GM19351 (cell line): ENCODE data around the gene NUAK1.

Experiments used
- ATAC-seq: cut with Tn5 transposase; IDR thresholded peaks from one replicate; pipeline ENCODE4 v1.9.1; 2021; ENCODE audit warnings: mild to moderate bottlenecking, moderate library complexity; ENCODE audit not compliant: unreplicated experiment

NUAK1 gene

GRCh38 chr12:106113042-106113441 lies 25.7 kb downstream of the NUAK1 start:
- peak; percentile 59 for ATAC-seq

- ATAC-seq = no peak
Observed at GRCh38 chr12:106112145-106112821, 26.5 kb downstream of the NUAK1 start.

- ATAC-seq = no peak
Observed at GRCh38 chr12:106110626-106111300, 28.0 kb downstream of the NUAK1 start.

GRCh38 chr12:106109168-106109910 lies 29.4 kb downstream of the NUAK1 start:
- ATAC-seq = no peak

- no peak for ATAC-seq
Observed at GRCh38 chr12:106108185-106108835, 30.4 kb downstream of the NUAK1 start.

- ATAC-seq = no peak
Observed at GRCh38 chr12:106107566-106107965, 31.2 kb downstream of the NUAK1 start.

- ATAC-seq = no peak
Observed at GRCh38 chr12:106106892-106107291, 31.9 kb downstream of the NUAK1 start.

GRCh38 chr12:106106061-106106566 lies 32.6 kb downstream of the NUAK1 start:
- ATAC-seq = no peak

GRCh38 chr12:106101803-106102202 lies 37.0 kb downstream of the NUAK1 start:
- no peak for ATAC-seq

GRCh38 chr12:106098691-106099200 lies 40.0 kb downstream of the NUAK1 start:
- no peak for ATAC-seq

- ATAC-seq = no peak
Observed at GRCh38 chr12:106097011-106097410, 41.7 kb downstream of the NUAK1 start.

GRCh38 chr12:106096376-106096775 lies 42.4 kb downstream of the NUAK1 start:
- ATAC-seq = no peak

GRCh38 chr12:106094304-106094703 lies 44.5 kb downstream of the NUAK1 start:
- no peak for ATAC-seq

- no peak for ATAC-seq
Observed at GRCh38 chr12:106093246-106093645, 45.5 kb downstream of the NUAK1 start.

GRCh38 chr12:106091446-106091820 lies 47.3 kb downstream of the NUAK1 start:
- ATAC-seq = no peak

GRCh38 chr12:106090591-106091445 lies 47.9 kb downstream of the NUAK1 start:
- no peak for ATAC-seq

- no peak for ATAC-seq
Observed at GRCh38 chr12:106089935-106090334, 48.8 kb downstream of the NUAK1 start.

GRCh38 chr12:106088811-106089485 lies 49.8 kb downstream of the NUAK1 start:
- no peak for ATAC-seq

GRCh38 chr12:106088246-106088808 lies 50.4 kb downstream of the NUAK1 start:
- ATAC-seq = no peak
